NCI-H2171 treated with DMSO at 0.1 percent for 48 hours (cell line): Measurements from ENCODE around the gene PRRT4.

ENCODE experiments used
- DNase-seq: peaks from one replicate; lab custom pipeline; 2025; lab: John Stamatoyannopoulos, UW

Gene PRRT4

DNA sequence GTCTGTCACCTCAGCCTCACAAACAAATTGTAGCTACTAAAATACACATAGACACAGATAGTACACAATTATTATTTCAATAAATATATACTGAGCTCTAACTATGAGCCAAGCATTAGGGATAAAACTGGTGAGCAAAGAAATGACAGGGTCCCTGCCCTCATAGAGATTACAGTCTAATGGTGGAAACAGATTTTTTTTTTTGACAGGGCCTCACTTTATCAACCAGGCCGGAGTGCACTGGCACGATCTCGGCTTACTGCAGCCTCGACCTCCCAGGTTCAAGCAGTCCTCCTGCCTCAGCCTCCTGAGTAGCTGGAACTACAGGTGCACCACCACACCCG, 17.1 kb downstream of the PRRT4 start:
- DNase-seq, result no peak

GRCh38 chr7:128343554-128344430, 17.7 kb downstream of the PRRT4 start, which contains the start of gene RBM28:
Gene RBM28, minus strand, starts transcription at chr7:128343908. Its CDS starts 115 bp downstream, at chr7:128343793.
- peak; percentile 91 for DNase-seq

DNA sequence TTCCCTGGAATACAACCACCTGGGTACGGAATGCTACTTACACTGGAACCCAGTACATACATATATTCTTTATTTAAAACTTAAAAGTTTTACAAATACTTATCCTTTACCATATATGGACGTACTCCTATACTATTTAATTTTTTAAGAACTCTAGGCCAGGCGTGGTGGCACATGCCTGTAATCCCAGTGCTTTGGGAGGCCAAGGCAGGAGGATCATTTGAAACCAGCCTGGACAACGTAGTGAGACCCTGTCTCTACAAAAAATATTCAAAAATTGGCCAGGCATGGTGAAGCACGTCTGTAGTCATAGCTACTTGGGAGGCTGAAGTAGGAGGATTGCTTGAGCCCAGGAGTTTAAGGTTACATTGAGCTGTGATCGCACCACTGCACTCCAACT, 19.8 kb downstream of the PRRT4 start:
- no peak for DNase-seq

DNA sequence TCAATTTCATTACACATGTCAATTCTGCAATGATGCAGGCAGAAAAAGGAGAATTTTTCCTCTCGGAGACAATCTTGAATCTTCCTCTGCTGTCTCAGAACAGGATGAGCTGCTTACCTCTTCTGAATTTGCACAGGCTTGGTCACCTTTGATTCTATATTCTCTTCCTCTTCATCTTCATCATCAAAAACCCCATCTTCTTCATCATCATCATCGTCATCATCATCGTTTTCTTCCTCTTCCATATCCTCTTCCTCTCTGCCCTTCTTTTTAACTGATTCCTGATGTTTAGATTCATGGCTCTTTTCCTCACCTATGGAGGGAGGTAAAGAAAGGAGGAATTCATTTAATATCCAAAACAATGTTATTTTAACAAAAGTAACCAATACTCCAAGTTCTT, 25.8 kb downstream of the PRRT4 start:
- DNase-seq, result no peak

DNA sequence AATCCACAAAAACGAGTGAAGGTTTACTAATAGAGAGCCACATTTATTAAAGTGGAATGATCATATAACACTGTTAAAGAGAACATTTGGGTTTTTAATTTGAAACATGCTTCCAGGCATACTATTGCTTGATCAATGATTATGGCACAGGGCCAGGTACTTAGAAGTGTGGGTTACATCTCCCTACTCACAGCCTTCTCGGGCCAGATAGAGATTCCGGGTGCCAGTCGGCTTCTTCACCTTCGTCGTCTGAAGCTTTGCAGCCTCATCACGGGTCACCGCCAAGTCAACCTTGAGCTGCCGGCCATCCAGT, 37.2 kb downstream of the PRRT4 start:
- DNase-seq, result no peak

- DNase-seq, result no peak
Observed at GRCh38 chr7:128323459-128324367, 37.8 kb downstream of the PRRT4 start.

- no peak for DNase-seq
Observed at GRCh38 chr7:128323040-128323439, 38.5 kb downstream of the PRRT4 start.

DNA sequence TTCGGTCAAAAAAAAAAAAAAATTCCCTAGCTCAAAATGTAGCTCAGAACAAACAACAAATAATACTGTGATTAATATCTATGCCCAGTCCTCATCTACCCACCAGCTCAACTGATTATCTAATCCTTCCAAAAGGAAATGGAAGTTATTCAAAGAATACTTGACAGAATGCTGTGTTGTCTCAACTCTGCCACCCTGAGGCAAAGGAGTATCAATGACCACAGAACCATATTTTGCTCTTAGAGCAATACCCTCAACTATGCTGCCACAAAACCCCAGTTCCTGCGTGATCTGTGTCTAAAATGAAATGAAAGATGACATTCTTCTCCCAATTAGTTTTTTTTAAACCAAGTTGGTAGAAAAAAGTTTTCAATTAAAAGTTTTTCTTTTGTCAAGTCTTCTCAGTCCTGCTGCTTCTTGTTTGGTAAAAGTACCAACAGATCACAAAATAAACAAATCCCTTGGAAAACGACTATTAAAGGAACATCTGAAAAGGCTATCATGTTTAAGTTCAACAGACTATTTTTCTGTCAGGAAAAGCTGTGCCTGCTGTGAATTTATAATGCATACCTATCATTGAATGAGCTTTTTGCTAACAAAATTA, 39.3 kb downstream of the PRRT4 start:
- peak; percentile 33 for DNase-seq

DNA sequence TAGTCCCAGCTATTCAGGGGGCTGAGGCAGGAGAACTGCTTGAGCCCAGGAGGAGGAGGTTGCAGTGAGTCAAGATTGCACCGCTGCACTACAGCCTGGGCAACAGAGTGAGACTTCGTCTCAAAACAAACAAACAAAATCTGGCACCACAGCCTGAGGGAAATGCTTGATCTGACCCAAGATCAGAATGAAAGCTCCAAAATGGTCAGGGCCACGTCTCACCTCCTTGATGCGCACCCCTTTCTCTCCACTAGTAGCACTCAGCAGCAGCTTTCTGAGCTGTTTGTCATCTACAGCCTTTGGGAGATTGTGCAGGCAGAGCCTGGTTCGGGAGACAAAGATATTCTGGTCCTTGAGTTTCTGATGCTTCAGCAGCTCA, 40.5 kb downstream of the PRRT4 start:
- no peak for DNase-seq

GRCh38 chr7:128318691-128319090, 42.8 kb downstream of the PRRT4 start:
- no peak for DNase-seq

- no peak for DNase-seq
Observed at GRCh38 chr7:128311013-128311412, 50.5 kb downstream of the PRRT4 start.

- no peak for DNase-seq
Observed at GRCh38 chr7:128310499-128310898, 51.0 kb downstream of the PRRT4 start.

- DNase-seq, result no peak
Observed at GRCh38 chr7:128309976-128310375, 51.5 kb downstream of the PRRT4 start.

GRCh38 chr7:128309124-128309523, 52.4 kb downstream of the PRRT4 start:
- no peak for DNase-seq

DNA sequence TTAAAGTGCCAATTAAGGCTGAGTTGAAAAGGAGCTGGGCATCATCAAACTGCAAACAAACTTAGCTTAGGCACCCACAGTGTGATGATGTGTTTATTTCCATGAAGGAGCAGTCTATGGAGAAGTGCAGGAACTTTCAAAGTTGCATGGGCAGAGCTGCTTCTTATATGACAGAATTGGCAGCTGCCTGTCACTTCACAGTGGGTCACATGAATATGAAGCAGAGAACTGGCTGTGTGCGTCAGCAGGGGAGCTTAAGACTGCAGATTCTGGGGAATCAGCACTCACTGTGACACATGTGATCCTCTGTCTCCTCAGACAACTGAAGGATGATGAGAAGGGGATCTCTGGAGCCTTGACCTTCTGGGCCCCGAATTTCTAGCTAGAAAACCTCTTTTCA, 54.4 kb downstream of the PRRT4 start:
- DNase-seq, result no peak

- peak; percentile 19 for DNase-seq
Observed at GRCh38 chr7:128304212-128304611, 57.3 kb downstream of the PRRT4 start.

DNA sequence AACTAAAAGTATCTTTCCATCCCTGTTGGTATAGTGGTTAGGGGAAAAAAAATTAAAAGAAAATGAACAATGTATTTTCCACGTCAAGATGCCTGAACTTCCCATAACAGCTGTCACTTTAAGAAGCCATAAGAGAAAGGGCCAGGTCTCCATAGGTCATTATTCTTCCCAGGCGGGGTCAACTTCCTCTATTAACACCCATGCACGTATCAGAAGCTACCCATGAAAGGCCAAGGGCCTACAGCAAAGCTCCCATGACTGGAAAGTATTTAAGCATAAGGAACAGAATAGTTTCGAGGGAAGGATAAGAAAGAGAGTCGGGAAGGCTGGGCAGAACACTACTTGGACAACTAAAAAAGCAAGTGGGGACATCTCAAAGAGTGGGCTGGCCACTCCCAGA, 57.8 kb downstream of the PRRT4 start:
- no peak for DNase-seq

GRCh38 chr7:128303133-128303532, 58.4 kb downstream of the PRRT4 start:
- no peak for DNase-seq

DNA sequence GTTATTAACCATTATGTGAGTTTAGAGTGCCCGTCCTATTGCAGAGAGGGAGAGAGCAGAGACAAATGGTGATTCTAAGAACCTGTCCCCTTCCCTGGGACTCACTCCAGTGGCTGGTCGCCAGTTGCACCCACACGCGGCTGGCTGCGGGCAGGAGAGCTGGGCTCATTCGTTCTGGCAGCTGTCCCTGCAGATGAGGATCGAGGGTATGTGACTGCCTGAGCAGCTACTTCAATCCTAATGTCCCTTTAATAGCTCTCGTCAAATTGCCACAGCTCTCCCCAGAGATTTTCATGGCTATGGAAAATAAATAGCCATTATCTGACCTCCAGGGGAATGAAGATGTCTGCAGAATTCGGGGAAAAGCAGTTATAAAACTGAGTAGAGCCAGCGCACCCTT, 59.4 kb downstream of the PRRT4 start:
- no peak for DNase-seq
